GM23338 (cell line): Measurements from ENCODE around the gene MAST4. TPM values are rescaled to one million over a fixed set of nuclear protein-coding genes. Genes with fewer than 3 reads are reported as not detected.

ENCODE experiments used
- ATAC-seq: fragments of 200-7000 bp; cut with Tn5 transposase; 3 replicates; pipeline ENCODE4 v1.9.1; 2020
- DNase-seq: peaks from one replicate; pipeline ENCODE4 v3.0.0-alpha.2; 2015; ENCODE audit warnings: low spot score
- H2AFZ ChIP-seq: fragments of 200-600 bp; sonication (generic); 2 replicates; pipeline ENCODE4 v1.8.0; 2016; ENCODE audit warnings: antibody characterized with exemption, mild to moderate bottlenecking, moderate library complexity
- H3F3A ChIP-seq: fragments of 200-600 bp; sonication (generic); replicated peaks from 2 replicates; pipeline ENCODE4 v1.8.0; 2017; ENCODE audit warnings: antibody characterized with exemption, mixed run types, low read depth
- H3K27ac ChIP-seq: fragments of 200-600 bp; sonication (generic); 2 replicates; pipeline ENCODE4 v1.6.1; 2016; ENCODE audit warnings: low read depth
- H3K27me3 ChIP-seq: fragments of 200-600 bp; sonication (generic); 2 replicates; pipeline ENCODE4 v1.8.0; 2016; ENCODE audit warnings: mild to moderate bottlenecking, mixed run types, moderate library complexity; ENCODE audit not compliant: insufficient read depth
- H3K36me3 ChIP-seq: fragments of 200-600 bp; sonication (generic); 2 replicates; pipeline ENCODE4 v1.8.0; 2016; ENCODE audit warnings: mild to moderate bottlenecking; ENCODE audit not compliant: insufficient read depth
- H3K4me1 ChIP-seq: fragments of 200-600 bp; sonication (generic); 2 replicates; pipeline ENCODE4 v1.8.0; 2016; ENCODE audit warnings: mild to moderate bottlenecking, moderate library complexity; ENCODE audit not compliant: insufficient read depth
- H3K4me2 ChIP-seq: fragments of 200-600 bp; sonication (generic); 2 replicates; pipeline ENCODE4 v1.7.1; 2017; ENCODE audit warnings: mixed run types
- H3K4me3 ChIP-seq: fragments of 200-600 bp; sonication (generic); 2 replicates; pipeline ENCODE4 v1.6.1; 2016; ENCODE audit warnings: mixed run types
- H3K79me2 ChIP-seq: fragments of 200-600 bp; sonication (generic); replicated peaks from 2 replicates; pipeline ENCODE4 v1.8.0; 2017; ENCODE audit warnings: mild to moderate bottlenecking; ENCODE audit not compliant: insufficient read depth
- H3K9me2 ChIP-seq: fragments of 200-600 bp; sonication (generic); 2 replicates; pipeline ENCODE4 v1.8.0; 2017; ENCODE audit not compliant: insufficient read depth
- H4K20me1 ChIP-seq: fragments of 200-600 bp; sonication (generic); replicated peaks from 2 replicates; pipeline ENCODE4 v1.8.0; 2017; ENCODE audit warnings: mild to moderate bottlenecking; ENCODE audit not compliant: insufficient read depth
- H3K27ac Mint-ChIP-seq: 2 replicates; pipeline ENCODE4 v1.8.0; 2020; ENCODE audit warnings: inconsistent platforms, mild to moderate bottlenecking, moderate library complexity, mixed read lengths
- H3K27me3 Mint-ChIP-seq: 3 replicates; pipeline ENCODE4 v1.8.0; 2022; ENCODE audit warnings: low read depth, mild to moderate bottlenecking, moderate library complexity, mixed read lengths, inconsistent platforms; ENCODE audit not compliant: insufficient read depth, poor library complexity
- H3K36me3 Mint-ChIP-seq: 3 replicates; pipeline ENCODE4 v1.8.0; 2021; ENCODE audit warnings: low read depth, mild to moderate bottlenecking, inconsistent platforms, moderate library complexity, mixed read lengths
- H3K4me1 Mint-ChIP-seq: 3 replicates; pipeline ENCODE4 v1.8.0; 2020; ENCODE audit warnings: mild to moderate bottlenecking, inconsistent platforms, mixed read lengths
- H3K4me3 Mint-ChIP-seq: 3 replicates; pipeline ENCODE4 v1.8.0; 2021; ENCODE audit warnings: moderate library complexity, mild to moderate bottlenecking, inconsistent platforms, mixed read lengths
- H3K9me3 Mint-ChIP-seq: 3 replicates; pipeline ENCODE4 v1.8.0; 2020; ENCODE audit warnings: moderate library complexity, mild to moderate bottlenecking, inconsistent platforms, mixed read lengths
- CREB1 ChIP-seq: fragments of 250-450 bp; sonication (Bioruptor Pico); IDR thresholded peaks from 2 replicates; pipeline ENCODE4 v1.5.0; 2020; ENCODE audit warnings: low read depth, mild to moderate bottlenecking, moderate library complexity
- CTCF ChIP-seq, 2 experiments: fragments of 200-600 bp in 1 of 2; sonication (generic) in 1 of 2; conservative IDR thresholded peaks; 2 replicates each; pipeline versions ENCODE4 v1.5.1 to v1.6.1; 2016 to 2017; ENCODE audit warnings: antibody characterized with exemption in 2 of 2, low read depth in 2 of 2, mild to moderate bottlenecking in 2 of 2, moderate library complexity in 1 of 2
- EZH2 ChIP-seq: fragments of 200-600 bp; sonication (generic); IDR thresholded peaks from one replicate; pipeline ENCODE4 v1.8.0; 2017; ENCODE audit warnings: antibody characterized with exemption, mild to moderate bottlenecking, low read depth; ENCODE audit not compliant: unreplicated experiment
- JUNB ChIP-seq: IDR thresholded peaks from one replicate; pipeline ENCODE4 v1.6.1; 2016; ENCODE audit warnings: antibody characterized with exemption; ENCODE audit not compliant: unreplicated experiment
- NANOG ChIP-seq: IDR thresholded peaks from 2 replicates; pipeline ENCODE4 v1.6.1; 2016; ENCODE audit warnings: antibody characterized with exemption, borderline replicate concordance
- POLR2AphosphoS5 ChIP-seq: IDR thresholded peaks from 2 replicates; pipeline ENCODE4 v1.6.1; 2016; ENCODE audit warnings: antibody characterized with exemption, low read depth
- REST ChIP-seq: IDR thresholded peaks from one replicate; pipeline ENCODE4 v1.6.1; 2018; ENCODE audit warnings: antibody characterized with exemption; ENCODE audit not compliant: unreplicated experiment
- STAT1 ChIP-seq: IDR thresholded peaks from one replicate; pipeline ENCODE4 v1.6.1; 2016; ENCODE audit warnings: antibody characterized with exemption; ENCODE audit not compliant: unreplicated experiment
- ZNF114 ChIP-seq: fragments of 250-450 bp; sonication (Bioruptor Pico); IDR thresholded peaks from 2 replicates; pipeline ENCODE4 v1.5.0; 2020; ENCODE audit warnings: mild to moderate bottlenecking, moderate library complexity
- polyA plus RNA-seq: library from polyadenylated mRNA; unstranded; fragments of >200 nt; fragmentation: Nextera tagmentation; extraction: Ambion mirVana; gene quantifications from 2 replicates; pipeline ENCODE4 v1.2.1, GENCODE V29; 2016
- total RNA-seq: library from RNA; depleted of rRNA; stranded (reverse); fragments of >200 nt; shearing (Covaris generic); gene quantifications from 2 replicates; pipeline ENCODE4 v1.2.3, GENCODE V29; 2014
- TF ChIP-seq, protein P1 (sequence below): IDR thresholded peaks from 2 replicates; pipeline ENCODE4 v1.6.1; 2016; ENCODE audit warnings: antibody characterized with exemption

Gene MAST4
- total and polyA plus RNA-seq, 2 experiments from 2014 or later: 3.6 to 8.5 TPM

DNA sequence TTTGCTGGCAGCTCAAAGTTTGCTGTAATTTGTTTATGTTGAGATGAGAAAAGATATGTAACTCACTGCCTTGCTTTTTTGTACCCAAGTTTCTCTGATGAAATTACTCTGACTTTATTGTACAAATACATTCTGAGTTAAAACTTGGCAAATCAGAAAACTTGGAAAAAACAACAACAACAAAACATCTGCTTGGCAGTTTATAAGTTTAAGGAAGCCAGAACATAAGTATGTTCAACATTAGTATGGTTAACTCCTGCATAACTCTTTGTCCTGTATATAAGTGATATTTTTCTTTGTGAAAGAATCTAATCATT lies 233.1 kb downstream of the MAST4 start:
- no peak overlapping the region for H2AFZ ChIP-seq
- no peaks in the 10 kb centered on the region for H3K9me2 ChIP-seq
- no peaks in the 10 kb centered on the region for H3K27me3 ChIP-seq
- peak overlapping the region; percentile 46 for H3K4me3 ChIP-seq
- H3F3A ChIP-seq: no peaks in the 10 kb centered on the region
- Mint-ChIP-seq H3K27me3 (peaks cover 2% of the 10 kb centered on the region), H3K9me3 (no peaks in the 10 kb centered on the region), H3K4me3 (peak overlapping the region; percentile 69), H3K4me1 (peaks cover 48% of the 10 kb centered on the region), H3K36me3 (no peaks in the 10 kb centered on the region), H3K27ac (no peak overlapping the region)
- TF ChIP-seq STAT1 (no peak), NANOG (no peak), JUNB (no peak), CREB1 (CRISPR knock-in tag) (no peak), POLR2AphosphoS5 (no peak), REST (no peak), CTCF (conservative IDR thresholded peaks at IDR 0.05; ENCODE audit: low read depth in 2 of 2) (no peak), EZH2 (no peak)
- TF ChIP-seq, protein P1, sequence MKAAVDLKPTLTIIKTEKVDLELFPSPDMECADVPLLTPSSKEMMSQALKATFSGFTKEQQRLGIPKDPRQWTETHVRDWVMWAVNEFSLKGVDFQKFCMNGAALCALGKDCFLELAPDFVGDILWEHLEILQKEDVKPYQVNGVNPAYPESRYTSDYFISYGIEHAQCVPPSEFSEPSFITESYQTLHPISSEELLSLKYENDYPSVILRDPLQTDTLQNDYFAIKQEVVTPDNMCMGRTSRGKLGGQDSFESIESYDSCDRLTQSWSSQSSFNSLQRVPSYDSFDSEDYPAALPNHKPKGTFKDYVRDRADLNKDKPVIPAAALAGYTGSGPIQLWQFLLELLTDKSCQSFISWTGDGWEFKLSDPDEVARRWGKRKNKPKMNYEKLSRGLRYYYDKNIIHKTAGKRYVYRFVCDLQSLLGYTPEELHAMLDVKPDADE: no peak
- H3K4me1 ChIP-seq: peaks cover 46% of the 10 kb centered on the region
- no peaks in the 10 kb centered on the region for H3K79me2 ChIP-seq
- peak overlapping the region; percentile 73 for H3K4me2 ChIP-seq
- no peaks in the 10 kb centered on the region for H3K36me3 ChIP-seq
- no peak for ATAC-seq
- H3K27ac ChIP-seq: no peak overlapping the region
- no peaks in the 10 kb centered on the region for H4K20me1 ChIP-seq
- no peak for DNase-seq

DNA sequence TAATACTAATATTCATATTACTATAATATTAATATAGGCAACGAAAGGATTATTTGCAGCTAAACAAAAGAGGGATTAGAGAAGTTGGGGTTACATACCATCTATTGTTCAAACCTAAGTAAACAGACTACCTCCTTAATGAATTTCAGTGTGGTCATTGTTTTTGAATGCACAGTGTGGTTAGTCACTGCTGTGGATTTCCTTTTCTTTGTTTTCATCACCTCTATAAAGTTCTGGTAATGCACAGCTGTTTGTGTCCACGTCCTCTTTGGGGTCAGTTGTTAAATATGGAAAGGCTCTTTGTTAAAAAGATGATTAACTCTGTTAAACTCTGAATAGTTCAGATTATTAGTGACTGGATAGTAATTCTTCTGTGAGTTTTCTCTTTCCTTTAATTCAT lies 233.6 kb downstream of the MAST4 start:
- Mint-ChIP-seq H3K27me3 (peaks cover 2% of the 10 kb centered on the region), H3K27ac (no peak overlapping the region), H3K4me3 (peak overlapping the region; percentile 48), H3K36me3 (no peaks in the 10 kb centered on the region), H3K4me1 (peaks cover 48% of the 10 kb centered on the region), H3K9me3 (no peaks in the 10 kb centered on the region)
- no peaks in the 10 kb centered on the region for H3F3A ChIP-seq
- no peaks in the 10 kb centered on the region for H4K20me1 ChIP-seq
- no peaks in the 10 kb centered on the region for H3K79me2 ChIP-seq
- peak overlapping the region; percentile 27 for H3K4me2 ChIP-seq
- ATAC-seq (no peak), DNase-seq (peak; percentile 36)
- H3K36me3 ChIP-seq: no peaks in the 10 kb centered on the region
- H3K4me1 ChIP-seq: peaks cover 46% of the 10 kb centered on the region
- H3K27me3 ChIP-seq: no peaks in the 10 kb centered on the region
- H3K27ac ChIP-seq: no peak overlapping the region
- H2AFZ ChIP-seq: no peak overlapping the region
- no peak overlapping the region for H3K4me3 ChIP-seq
- no peaks in the 10 kb centered on the region for H3K9me2 ChIP-seq
- TF ChIP-seq POLR2AphosphoS5: no peak
- no peak for TF ChIP-seq CREB1 (CRISPR knock-in tag)
- no peak for TF ChIP-seq ZNF114 (CRISPR knock-in tag)
- no peak for TF ChIP-seq NANOG
- TF ChIP-seq CTCF (conservative IDR thresholded peaks at IDR 0.05; ENCODE audit: low read depth in 2 of 2): no peak
- TF ChIP-seq EZH2: no peak
- TF ChIP-seq, protein P1: no peak
